GM18867 (cell line): ENCODE measurements around the gene CHL1.

Experiments
- ATAC-seq: cut with Tn5 transposase; IDR thresholded peaks from one replicate; pipeline ENCODE4 v1.9.1; 2021; ENCODE audit warnings: mild to moderate bottlenecking, moderate library complexity; ENCODE audit not compliant: unreplicated experiment

Gene CHL1

DNA sequence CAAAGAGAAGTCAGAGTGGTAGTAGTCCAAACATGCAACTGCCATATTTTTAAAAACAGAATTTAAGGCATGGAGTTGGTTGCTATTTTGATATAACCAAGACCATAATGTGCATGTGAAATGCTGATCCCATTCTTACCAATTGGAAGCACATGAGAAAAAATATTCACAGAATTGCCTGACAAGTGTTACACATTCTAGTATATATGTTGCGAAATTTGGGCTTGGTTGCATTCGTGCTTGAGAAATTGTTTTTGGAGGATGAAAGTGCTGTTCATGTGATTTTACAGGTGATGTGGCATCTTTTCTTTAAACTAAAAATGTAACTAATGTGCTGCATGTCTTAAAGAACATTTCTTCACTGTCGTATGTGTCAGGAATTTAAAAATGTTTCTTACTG lies 199.7 kb downstream of the CHL1 start:
- no peak for ATAC-seq

DNA sequence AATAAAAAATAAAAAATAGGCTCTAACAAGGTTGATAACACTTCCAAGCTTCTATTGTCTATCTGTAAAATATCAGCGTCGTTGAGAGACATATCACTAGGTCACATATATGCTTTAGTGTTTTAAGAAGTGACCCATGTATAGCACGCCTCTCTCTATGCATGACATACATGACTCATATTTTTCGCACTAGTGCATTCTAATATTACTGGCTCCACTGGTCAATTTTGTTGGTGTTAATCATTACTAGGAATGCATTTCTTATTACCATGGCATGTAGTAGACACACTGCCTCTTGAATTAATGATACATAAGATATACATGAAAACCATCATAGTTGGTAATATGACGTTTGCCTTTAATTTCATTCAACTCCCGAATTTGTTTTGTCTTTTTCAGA lies 203.1 kb downstream of the CHL1 start:
- no peak for ATAC-seq

DNA sequence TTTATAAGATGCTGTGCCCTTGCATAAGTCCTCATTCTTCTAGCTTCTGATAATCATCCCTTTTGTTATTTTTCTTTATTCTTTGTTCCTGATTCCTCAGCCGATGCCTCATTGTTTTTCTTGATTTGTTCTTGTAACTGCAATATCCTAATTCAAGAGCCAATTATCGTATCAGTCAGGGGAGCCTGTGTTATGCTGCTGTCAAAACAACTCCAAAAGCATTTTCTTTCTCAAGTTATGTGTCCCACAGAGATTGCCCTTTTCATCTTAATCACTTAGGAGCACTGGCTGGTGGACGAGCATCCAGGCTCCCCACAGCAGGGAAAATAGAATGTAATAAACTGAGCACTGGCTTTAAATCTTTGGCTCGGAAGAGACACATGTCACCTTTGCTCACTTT lies 207.3 kb downstream of the CHL1 start:
- ATAC-seq: no peak

DNA sequence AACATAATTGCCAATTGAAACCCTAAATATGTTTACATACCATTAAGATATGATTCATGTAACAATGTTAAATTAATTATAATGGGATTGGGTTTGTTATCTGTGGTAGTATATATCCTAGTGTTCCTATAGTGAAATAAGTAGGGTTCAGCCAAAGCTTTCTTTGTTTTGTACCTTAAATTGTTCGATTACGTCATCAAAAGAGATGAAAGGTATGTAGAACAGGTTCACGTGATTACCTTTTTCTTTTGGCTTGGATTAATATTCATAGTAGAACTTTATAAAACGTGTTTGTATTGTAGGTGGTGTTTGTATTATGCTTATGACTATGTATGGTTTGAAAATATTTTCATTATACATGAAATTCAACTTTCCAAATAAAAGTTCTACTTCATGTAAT lies 212.4 kb downstream of the CHL1 start:
- no peak for ATAC-seq

DNA sequence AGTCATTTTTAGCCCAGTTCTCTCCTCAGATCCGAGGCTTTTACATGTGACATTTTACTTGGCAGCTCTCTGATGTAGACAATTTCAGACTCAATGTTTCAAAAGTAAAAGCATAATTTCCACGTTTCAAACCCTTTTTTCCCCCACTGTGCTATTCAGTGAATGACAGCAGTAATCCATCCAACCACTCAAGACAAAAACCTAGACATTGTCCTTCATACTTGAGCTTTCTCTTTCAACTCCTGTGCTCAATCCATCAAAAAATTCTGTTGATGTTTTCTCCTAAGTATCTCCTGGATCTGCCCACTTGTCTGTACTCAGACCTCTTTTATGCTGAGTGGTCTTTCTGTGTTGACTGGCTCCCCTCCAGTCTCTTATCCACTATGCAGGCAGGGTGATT lies 214.7 kb downstream of the CHL1 start:
- no peak for ATAC-seq

DNA sequence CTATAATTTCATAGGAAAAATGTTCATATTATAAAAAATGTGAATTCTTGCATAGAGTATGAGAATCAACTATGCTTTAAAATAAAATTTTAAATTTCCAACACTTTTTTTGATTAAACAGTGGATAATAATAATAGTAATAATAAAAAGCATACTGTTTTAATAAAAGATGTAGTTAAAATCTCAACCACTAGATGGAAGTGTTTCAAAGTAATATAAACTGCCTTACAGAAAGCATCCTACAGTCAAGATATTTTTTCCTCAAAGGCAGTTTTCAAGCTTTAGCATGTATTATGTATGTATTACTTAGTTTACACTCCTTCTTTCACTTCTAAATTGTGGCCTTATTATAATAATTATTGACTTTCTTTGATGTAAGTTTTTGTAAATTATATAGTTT lies 217.5 kb downstream of the CHL1 start:
- ATAC-seq: peak; percentile 54

DNA sequence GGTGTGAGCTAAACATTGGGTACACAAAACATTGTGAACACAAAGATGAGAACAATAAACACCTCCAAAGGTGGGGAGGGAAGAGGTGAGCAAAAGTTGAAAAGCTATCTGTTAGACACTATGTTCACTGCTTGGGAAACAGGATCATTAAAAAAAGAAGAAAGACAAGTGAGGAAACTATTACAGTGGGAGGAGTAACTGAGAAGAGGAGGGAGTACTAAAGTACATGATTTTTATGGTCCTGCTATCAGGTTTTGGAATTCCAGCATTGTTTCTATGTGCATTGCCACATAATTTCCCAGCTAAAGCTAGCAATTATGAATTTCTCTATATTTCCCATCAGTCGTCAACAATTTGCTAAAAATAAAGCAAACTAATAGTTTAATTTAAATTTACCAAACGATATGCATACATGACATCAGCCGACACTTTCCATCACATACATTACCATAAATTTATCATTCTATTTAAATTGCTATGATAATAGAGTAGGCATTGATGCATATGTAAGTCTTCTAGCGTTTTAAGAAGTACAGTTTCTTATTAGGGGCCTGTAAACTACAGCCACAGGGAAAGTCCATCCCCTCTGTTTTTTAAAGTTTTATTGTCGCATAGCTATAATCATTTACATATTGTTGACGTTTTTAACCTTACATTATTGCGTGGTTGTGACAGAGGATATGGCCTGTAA lies 221.8 kb downstream of the CHL1 start:
- ATAC-seq: no peak

DNA sequence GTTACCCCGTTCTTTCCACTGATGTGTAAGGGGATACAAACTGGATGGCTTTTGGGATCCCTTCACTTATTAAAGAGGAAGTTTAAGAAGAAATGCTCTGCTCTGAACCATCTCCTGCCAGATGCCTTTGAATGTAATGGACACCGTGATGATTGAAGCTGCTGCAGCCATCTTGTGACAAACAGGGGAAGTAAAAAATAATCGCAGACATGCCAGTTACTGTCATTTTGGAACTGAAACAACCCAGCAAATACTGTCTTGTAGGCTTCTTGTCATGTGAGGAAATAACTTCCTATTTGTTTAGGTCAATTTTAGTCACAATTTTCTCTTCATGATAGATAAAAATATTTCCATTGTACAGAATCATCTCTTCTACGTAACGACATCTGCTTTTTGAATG lies 224.0 kb downstream of the CHL1 start:
- ATAC-seq: peak; percentile 89

DNA sequence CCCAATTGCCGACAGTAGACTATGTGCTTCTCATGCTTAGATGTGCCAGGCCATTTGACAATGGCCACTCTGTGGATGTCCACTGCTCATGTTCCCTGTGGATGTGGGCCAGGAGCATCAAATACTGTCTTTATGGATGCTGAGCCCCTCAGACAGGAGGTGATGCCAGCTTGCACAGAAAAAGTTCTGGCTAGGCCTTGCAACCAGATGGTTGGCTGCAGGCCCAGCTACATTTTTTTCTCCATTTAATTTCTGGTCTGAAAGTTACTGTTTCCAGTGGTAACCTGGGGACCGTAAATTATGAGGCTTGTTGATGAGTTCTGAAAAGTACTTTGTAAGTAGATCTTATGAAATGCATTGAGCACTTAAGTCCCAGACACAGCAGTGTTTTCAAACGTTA lies 228.5 kb downstream of the CHL1 start:
- ATAC-seq: no peak

DNA sequence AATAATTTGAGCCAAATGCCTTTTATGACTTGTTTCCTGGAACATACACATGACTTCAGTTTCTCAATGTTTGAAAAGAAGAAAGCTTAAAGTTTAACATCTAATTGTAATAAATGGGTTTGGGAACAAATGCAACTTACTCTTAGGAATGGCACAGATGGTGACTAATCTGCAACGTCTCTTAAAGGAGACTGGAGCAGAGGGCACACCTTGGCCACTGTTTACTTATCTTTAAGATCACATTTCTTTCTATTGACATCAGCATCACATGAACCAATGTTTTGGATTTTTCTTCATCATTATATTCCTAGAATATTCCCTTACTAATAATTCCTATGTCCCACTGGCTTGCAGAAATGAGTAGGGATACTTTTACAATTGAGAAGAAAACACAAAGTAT lies 229.5 kb downstream of the CHL1 start:
- ATAC-seq: no peak

DNA sequence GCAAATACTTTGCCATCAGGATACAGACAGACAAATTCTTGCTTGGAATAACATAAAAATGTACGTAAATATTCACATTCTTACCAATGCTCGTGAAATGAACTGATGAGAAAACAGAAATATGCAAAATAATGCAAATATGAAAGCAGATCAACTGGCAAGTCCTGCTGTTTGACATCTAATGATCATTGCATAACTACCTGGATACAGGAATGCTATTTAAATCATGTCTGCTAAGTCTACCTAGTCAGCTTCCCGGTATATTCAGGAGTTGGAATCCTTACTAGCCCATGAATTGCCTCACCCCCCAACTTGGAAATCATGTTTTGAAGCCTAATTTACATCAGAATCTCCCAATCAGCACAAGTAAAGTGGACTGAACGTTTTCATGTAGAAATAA lies 230.6 kb downstream of the CHL1 start:
- no peak for ATAC-seq

DNA sequence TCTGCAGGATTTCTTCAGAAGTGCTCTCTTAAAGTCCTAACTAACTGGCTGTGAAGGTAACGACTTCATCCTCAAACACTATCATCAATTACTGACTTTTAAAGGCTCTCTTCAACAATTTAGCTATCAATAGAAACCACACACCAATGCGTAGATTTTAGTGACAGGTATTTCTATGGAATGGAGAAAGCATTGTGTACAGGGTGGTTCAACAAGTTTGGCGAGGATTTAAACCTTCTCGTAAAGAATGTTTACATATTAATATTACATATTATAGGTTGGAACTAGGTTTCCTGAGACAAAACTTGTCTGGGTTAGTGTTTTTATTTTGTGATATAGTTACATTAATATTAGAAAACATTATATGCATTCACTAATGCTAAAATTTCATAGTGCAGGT lies 233.6 kb downstream of the CHL1 start:
- ATAC-seq: no peak

DNA sequence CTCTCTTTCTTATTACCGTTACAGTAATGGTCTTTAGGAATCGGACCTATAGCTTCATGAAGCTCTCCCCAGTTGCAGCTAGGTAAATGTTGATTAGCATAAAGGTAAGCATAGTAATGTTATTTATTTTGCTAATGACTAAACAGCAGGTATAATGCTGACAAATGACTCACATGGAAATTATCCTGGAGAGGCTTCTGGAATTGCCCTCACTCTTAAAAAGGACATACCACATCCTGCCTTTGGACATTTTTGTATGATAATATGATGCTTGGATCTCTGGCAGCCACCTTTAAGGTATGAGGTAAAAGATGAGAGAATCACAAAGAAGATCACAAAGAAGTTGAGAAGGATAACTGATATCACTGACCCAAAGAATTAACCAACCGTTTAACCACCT lies 238.6 kb downstream of the CHL1 start:
- no peak for ATAC-seq

DNA sequence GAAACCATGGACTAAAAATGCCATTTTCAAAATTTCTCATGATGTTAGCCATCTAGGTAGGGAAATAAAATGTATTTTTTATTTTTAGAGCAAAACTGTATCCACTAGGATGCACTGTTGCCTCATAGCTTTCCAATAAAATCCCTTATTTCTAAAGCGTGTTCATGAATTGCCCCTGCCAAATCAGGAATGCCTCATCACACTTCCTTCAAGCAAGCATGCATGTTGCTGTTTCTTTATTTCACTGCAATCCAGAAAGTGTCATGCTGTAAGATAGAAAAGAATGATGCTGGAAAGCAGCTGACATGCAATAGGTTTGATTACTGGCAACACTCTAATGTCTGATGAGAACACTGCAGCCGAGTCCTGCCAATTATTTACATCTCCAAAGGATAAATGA lies 239.5 kb downstream of the CHL1 start:
- ATAC-seq: no peak

DNA sequence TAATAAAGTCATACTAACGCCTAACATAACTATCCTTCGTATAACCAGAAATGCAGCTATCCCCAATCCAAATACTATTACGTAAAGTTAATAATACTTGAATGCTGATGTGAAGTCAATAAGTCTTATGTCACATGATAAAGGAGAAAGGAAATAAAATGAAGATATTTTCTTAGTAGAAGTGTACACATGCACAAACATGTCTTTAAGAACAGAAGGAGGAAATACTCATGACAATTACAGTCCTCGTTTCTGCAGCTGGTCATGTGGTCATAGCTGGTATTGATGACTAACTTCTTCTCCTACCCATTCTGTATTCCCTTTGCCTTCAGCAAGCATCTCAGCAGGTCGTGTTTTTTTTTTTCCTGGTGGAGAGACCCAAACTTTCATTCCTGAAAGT lies 244.3 kb downstream of the CHL1 start:
- ATAC-seq: no peak

DNA sequence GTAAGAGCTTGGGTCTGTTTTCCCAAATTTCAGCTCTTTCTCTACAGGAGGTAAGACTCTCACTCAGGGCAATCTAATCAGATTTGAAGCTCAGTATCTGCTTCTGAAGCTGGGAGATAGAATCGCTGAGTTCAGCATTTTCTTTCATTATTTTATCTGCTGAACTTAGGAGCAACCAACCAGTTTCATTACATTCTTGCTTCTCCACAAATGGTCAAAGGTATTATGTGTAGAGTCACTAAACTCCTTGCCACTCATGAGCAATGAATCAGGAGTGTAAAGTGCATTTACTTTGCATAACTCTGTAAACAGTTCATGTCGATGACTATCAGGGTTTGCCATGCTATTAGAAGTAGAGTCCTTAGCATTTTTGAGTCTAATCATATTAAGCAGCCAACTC lies 249.4 kb downstream of the CHL1 start:
- no peak for ATAC-seq

DNA sequence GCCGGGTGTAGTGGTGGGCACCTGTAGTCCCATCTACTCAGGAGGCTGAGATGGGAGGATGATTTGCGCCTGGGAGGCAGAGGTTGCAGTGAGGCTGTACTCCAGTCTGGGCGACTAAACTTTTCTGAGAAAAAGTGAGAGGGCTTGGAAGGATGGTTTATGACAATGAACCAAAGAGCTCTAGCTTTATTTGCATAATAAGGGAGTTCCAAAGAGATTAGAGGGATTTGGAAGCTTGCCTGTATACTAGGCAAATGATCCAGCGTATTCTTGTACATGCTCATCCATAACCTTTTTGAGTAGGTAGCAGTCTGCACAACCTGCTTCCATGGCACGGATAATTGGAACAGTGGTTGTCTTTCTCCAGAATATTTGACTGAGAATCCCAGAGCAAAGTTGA lies 251.1 kb downstream of the CHL1 start:
- no peak for ATAC-seq

DNA sequence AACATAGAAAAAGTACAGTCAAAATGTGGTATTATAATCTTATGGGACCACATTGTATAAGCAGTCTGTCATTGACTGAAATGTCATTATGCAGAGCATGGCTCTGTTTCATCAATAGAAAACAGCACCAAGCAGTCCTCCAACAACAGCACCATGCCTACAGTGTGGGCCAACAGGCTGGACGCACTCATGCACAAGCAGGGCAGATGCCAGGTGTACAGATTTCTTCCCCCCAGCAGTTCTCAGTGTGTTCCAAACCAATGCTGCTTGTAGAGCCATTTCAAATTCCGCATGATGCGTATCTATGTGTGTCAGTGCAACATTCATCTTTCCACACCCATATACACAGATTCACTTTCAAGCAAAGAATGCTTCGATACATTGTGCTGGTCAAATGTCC lies 253.1 kb downstream of the CHL1 start:
- no peak for ATAC-seq

DNA sequence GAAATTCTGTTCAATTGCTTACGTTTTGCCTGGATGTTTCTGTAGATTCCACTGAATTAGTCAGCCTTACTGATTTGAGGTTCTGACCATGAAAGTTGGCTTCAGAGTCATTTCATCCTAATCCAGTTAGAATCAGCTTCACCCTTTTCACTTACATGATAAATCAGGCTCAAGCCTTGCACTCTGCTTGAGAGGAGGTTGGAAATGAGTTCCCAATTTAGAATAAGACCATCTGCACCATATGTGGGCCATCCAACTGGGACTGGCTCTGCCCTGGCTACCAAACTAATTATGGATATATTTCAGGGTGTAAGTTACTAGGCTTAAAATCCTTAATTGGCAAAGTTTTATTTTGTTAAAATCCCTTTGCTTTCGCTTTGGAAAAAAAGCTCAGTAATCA lies 255.7 kb downstream of the CHL1 start:
- no peak for ATAC-seq

DNA sequence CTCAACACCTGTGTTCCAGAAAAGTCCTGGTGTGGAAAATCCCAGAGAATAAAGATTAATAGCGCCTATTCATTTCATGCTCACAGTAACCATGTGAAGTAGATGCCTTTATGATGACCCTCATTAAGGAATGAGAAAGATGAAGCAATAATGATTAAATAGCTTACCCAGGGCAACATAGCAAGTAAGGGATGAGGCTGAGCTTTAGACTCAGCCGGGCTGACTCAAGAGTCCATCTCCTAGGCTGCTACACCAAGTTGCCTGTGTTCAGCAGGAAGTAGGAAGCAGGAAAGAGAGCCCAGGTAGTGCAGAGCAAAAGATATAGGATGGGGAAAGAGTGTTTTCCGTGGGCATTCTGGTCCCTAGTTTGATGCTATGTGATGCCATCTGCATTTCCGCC lies 256.5 kb downstream of the CHL1 start:
- ATAC-seq: no peak

DNA sequence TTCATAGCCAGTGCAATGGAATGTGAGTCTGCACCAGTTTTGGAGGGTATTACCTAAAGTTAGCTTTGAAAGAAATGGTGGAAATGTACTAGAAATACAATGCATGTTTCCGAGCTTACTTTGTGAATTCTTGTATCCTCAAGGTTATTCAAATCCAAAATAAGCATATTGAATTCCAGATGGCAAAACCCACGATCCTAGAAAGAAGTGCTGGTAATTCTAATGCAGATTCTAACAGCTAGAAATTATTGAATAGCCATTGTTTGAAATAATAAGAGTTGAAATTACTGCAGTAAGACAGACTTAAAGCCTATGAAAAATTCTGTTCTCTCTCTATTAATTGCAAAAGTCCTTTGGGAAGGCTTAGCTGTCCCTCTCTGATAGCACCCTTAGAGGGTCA lies 258.4 kb downstream of the CHL1 start:
- ATAC-seq: no peak

DNA sequence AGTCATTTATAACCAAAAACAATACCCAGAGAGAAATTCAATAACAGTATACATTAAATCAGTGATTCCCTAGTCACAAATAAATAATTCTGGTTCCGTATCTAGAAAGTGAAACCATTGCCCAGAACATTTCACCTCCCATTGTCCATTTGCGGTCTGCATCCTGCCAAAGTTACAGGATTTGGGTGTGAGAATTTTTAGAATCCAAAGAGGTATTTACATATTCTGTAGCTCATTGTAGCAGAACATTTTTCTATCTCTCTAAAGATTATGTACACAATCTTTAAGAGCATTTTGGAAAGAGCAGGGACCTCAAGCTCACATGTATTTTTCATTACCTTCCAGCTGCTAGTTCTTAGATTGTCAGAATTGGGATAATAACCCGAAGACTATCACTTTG lies 261.6 kb downstream of the CHL1 start:
- ATAC-seq: no peak

DNA sequence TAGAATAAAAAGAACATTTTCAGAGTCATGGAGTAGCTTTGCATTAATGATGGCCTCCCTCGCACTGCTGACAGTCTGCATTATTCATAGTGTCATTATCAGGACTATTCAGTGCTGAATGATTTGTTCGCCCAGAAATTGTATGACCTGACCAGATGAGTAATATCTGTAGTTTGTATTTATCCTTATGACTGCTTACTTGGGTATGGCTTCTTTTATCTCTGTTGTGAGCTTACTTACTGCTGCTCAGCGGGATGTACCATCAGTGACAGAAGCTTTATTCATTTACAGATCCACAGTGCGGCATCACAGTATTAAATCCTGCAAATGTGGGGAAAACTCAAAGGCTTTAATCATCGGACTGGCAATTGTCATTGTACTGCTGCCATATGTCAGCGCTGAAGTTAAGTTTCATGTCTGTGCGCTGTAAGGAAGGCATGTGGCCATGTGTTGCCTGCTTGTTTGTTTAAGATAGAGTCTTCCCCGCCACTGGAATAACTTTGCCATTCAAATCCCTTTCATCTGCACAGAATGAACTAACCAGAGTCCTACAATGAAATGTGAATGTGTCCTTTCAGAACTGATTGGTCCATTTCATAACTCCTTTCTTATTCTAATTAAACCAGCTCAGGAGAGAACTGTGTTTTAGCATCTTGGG lies 262.2 kb downstream of the CHL1 start:
- no peak for ATAC-seq
